HepG2 (cell line): ENCODE results near the gene MGAT5. TPM values are rescaled to one million over a fixed set of nuclear protein-coding genes. Genes with fewer than 3 reads are reported as not detected.
A peak's percentile ranks its signal among the peaks of the same experiment; 100 is the strongest.

Source experiments
- AGO1 ChIP-seq: fragments of 200-400 bp; formaldehyde crosslinking; IDR thresholded peaks from 2 replicates; pipeline ENCODE4 v1.6.1; 2017; ENCODE audit warnings: mild to moderate bottlenecking, low read depth, low read length, moderate library complexity; ENCODE audit not compliant: poor library complexity, severe bottlenecking
- ISL2 ChIP-seq: sonication (generic); formaldehyde crosslinking; IDR thresholded peaks from 2 replicates; pipeline ENCODE4 v1.5.0; 2020; ENCODE audit warnings: missing genetic modification reagents
- NONO ChIP-seq, 2 experiments: fragments of 450-650 bp in 1 of 2; sonication (generic) in 1 of 2; formaldehyde crosslinking in 1 of 2; IDR thresholded peaks in 1 of 2; conservative IDR thresholded peaks in 1 of 2; 2 replicates each; pipeline versions ENCODE4 v1.6.1 to v1.8.0; 2017 to 2022; ENCODE audit warnings: mild to moderate bottlenecking in 1 of 2, missing genetic modification reagents in 1 of 2, moderate library complexity in 1 of 2
- RARA ChIP-seq: IDR thresholded peaks from 2 replicates; pipeline ENCODE4 v1.6.1; 2016; ENCODE audit warnings: missing genetic modification reagents, missing compliant biosample characterization
- RBM22 ChIP-seq: fragments of 200-400 bp; formaldehyde crosslinking; optimal IDR thresholded peaks from 2 replicates; pipeline ENCODE3; 2017; ENCODE audit warnings: mild to moderate bottlenecking, low read length, moderate library complexity
- RNF2 ChIP-seq: fragments of 450-650 bp; conservative IDR thresholded peaks from 2 replicates; pipeline ENCODE4 v1.6.1; 2016; ENCODE audit warnings: low read depth
- SMAD9 ChIP-seq: sonication (generic); formaldehyde crosslinking; IDR thresholded peaks from 2 replicates; pipeline ENCODE4 v1.5.1; 2020; ENCODE audit warnings: mild to moderate bottlenecking, missing genetic modification reagents
- TMF1 ChIP-seq: sonication (generic); formaldehyde crosslinking; IDR thresholded peaks from 2 replicates; pipeline ENCODE4 v1.8.1; 2022; ENCODE audit warnings: low read depth, missing genetic modification reagents
- ZFAT ChIP-seq: sonication (generic); formaldehyde crosslinking; conservative IDR thresholded peaks from 2 replicates; pipeline ENCODE4 v1.8.1; 2023; ENCODE audit warnings: missing genetic modification reagents, inconsistent platforms
- ZNF563 ChIP-seq: sonication (generic); formaldehyde crosslinking; IDR thresholded peaks from 2 replicates; pipeline ENCODE4 v1.8.0; 2022; ENCODE audit warnings: mild to moderate bottlenecking, moderate library complexity, missing genetic modification reagents
- ZNF615 ChIP-seq: sonication (generic); formaldehyde crosslinking; IDR thresholded peaks from 2 replicates; pipeline ENCODE4 v1.5.0; 2020; ENCODE audit warnings: mild to moderate bottlenecking, missing genetic modification reagents, borderline replicate concordance
- ZNF766 ChIP-seq: sonication (generic); formaldehyde crosslinking; IDR thresholded peaks from 2 replicates; pipeline ENCODE4 v1.5.0; 2020; ENCODE audit warnings: missing genetic modification reagents, borderline replicate concordance
- polyA plus RNA-seq, 8 experiments: library from polyadenylated mRNA; depleted of rRNA in 3 of 8; stranded (reverse) in 7 of 8; unstranded in 1 of 8; fragments of >200 nt; fragmentation: Illumina TruSeq in 4 of 8; extraction: Trizol in 4 of 8; gene quantifications; 2 replicates each; pipeline versions ENCODE4 v1.2.1 to v1.2.3, GENCODE V29; 2011 to 2016; ENCODE audit warnings: low read depth in 4 of 8, missing spikeins in 1 of 8, mixed read lengths in 1 of 8; ENCODE audit not compliant: insufficient read depth in 1 of 8
- total RNA-seq, 5 experiments: library from RNA; depleted of rRNA; stranded (reverse); fragments of >200 nt; fragmentation: Illumina TruSeq; extraction: Trizol; gene quantifications; 2 replicates each; pipeline ENCODE4 v1.2.3, GENCODE V29; 2016; ENCODE audit warnings: low read depth in 1 of 5
- TF ChIP-seq, protein P1 (sequence below), 2 experiments: sonication (generic) in 1 of 2; formaldehyde crosslinking in 1 of 2; IDR thresholded peaks; 2 replicates each; pipeline versions ENCODE4 v1.5.1 to v1.6.1; 2011 to 2020; ENCODE audit warnings: borderline replicate concordance in 1 of 2, low read depth in 1 of 2, low read length in 1 of 2, mild to moderate bottlenecking in 1 of 2, missing genetic modification reagents in 1 of 2, moderate library complexity in 1 of 2
- TF ChIP-seq, protein P2 (sequence below): sonication (generic); formaldehyde crosslinking; IDR thresholded peaks from 2 replicates; pipeline ENCODE4 v1.5.1; 2020; ENCODE audit warnings: mild to moderate bottlenecking, missing genetic modification reagents, borderline replicate concordance
- TF ChIP-seq, protein P3 (sequence below): sonication (generic); formaldehyde crosslinking; IDR thresholded peaks from 2 replicates; pipeline ENCODE4 v1.5.0; 2020; ENCODE audit warnings: mild to moderate bottlenecking, missing genetic modification reagents
- TF ChIP-seq, protein P4 (sequence below): IDR thresholded peaks from 2 replicates; pipeline ENCODE4 v1.6.1; 2016; ENCODE audit warnings: missing compliant biosample characterization, missing genetic modification reagents, borderline replicate concordance

MGAT5 gene
- total and polyA plus RNA-seq, 2 of the 13 experiments (the other 11 are each of a cell fraction or from before 2014, with no cell fraction given) = 33.1 to 60.2 TPM

DNA sequence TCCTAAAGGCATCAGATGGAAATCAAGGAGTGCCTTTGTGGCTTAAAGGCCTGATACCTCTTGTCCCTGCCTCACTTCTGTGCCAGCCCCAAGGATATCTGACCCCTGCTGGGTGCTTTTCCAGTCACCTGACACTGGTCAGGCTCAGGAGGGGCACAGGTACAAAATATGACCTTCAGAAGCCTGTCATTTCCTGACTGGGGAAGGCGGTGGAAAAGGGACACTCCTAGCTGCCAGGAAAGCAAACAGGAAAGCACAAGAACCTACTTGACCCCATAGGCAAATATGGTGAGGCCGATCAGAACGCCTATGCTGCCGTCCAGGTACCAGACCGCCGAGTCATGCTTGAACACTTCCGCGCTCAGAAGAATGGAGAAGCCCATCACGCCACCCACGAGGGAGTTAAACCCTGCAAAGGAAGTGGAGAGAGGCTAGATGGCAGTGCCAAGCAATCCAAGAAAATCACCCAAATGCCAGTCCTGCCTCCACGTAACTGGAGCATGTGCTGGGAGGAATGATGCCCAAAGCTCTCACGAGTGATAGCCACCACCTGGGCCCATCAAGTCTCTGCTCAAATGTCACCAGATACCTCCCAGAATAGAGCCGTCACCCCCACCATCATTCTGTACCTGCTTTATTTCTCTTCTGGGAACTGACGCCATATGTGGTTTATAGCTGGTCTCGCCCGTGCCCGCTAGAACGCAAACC lies 204.0 kb downstream of the MGAT5 start (continued):
- TF ChIP-seq SMAD9 (no peak), AGO1 (no peak), RNF2 (no peak), TMF1 (no peak), ZNF615 (peak; percentile 40; the same call in 1 of the 2 replicates), ZNF563 (no peak; the same call in 1 of the 2 replicates), RBM22 (no peak), NONO (IDR thresholded peaks at IDR 0.05) (no peak), NONO (CRISPR knock-in tag; conservative IDR thresholded peaks at IDR 0.05) (peak; percentile 33; the same call in 1 of the 2 replicates), ISL2 (CRISPR knock-in tag) (no peak), RARA (CRISPR knock-in tag) (peak; percentile 88), ZFAT (CRISPR knock-in tag) (no peak), ZNF766 (CRISPR knock-in tag) (no peak)
- TF ChIP-seq, protein P1, sequence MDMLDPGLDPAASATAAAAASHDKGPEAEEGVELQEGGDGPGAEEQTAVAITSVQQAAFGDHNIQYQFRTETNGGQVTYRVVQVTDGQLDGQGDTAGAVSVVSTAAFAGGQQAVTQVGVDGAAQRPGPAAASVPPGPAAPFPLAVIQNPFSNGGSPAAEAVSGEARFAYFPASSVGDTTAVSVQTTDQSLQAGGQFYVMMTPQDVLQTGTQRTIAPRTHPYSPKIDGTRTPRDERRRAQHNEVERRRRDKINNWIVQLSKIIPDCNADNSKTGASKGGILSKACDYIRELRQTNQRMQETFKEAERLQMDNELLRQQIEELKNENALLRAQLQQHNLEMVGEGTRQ (IDR thresholded peaks at IDR 0.05; ENCODE audit: low read depth, low read length) = no peak
- TF ChIP-seq, protein P1 (CRISPR knock-in tag; IDR thresholded peaks at IDR 0.05; ENCODE audit: borderline replicate concordance) = peak; percentile 48; the same call in 1 of the 2 replicates
- TF ChIP-seq, protein P2, sequence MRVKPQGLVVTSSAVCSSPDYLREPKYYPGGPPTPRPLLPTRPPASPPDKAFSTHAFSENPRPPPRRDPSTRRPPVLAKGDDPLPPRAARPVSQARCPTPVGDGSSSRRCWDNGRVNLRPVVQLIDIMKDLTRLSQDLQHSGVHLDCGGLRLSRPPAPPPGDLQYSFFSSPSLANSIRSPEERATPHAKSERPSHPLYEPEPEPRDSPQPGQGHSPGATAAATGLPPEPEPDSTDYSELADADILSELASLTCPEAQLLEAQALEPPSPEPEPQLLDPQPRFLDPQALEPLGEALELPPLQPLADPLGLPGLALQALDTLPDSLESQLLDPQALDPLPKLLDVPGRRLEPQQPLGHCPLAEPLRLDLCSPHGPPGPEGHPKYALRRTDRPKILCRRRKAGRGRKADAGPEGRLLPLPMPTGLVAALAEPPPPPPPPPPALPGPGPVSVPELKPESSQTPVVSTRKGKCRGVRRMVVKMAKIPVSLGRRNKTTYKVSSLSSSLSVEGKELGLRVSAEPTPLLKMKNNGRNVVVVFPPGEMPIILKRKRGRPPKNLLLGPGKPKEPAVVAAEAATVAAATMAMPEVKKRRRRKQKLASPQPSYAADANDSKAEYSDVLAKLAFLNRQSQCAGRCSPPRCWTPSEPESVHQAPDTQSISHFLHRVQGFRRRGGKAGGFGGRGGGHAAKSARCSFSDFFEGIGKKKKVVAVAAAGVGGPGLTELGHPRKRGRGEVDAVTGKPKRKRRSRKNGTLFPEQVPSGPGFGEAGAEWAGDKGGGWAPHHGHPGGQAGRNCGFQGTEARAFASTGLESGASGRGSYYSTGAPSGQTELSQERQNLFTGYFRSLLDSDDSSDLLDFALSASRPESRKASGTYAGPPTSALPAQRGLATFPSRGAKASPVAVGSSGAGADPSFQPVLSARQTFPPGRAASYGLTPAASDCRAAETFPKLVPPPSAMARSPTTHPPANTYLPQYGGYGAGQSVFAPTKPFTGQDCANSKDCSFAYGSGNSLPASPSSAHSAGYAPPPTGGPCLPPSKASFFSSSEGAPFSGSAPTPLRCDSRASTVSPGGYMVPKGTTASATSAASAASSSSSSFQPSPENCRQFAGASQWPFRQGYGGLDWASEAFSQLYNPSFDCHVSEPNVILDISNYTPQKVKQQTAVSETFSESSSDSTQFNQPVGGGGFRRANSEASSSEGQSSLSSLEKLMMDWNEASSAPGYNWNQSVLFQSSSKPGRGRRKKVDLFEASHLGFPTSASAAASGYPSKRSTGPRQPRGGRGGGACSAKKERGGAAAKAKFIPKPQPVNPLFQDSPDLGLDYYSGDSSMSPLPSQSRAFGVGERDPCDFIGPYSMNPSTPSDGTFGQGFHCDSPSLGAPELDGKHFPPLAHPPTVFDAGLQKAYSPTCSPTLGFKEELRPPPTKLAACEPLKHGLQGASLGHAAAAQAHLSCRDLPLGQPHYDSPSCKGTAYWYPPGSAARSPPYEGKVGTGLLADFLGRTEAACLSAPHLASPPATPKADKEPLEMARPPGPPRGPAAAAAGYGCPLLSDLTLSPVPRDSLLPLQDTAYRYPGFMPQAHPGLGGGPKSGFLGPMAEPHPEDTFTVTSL (CRISPR knock-in tag) = peak; percentile 73; the same call in 1 of the 2 replicates
- TF ChIP-seq, protein P3, sequence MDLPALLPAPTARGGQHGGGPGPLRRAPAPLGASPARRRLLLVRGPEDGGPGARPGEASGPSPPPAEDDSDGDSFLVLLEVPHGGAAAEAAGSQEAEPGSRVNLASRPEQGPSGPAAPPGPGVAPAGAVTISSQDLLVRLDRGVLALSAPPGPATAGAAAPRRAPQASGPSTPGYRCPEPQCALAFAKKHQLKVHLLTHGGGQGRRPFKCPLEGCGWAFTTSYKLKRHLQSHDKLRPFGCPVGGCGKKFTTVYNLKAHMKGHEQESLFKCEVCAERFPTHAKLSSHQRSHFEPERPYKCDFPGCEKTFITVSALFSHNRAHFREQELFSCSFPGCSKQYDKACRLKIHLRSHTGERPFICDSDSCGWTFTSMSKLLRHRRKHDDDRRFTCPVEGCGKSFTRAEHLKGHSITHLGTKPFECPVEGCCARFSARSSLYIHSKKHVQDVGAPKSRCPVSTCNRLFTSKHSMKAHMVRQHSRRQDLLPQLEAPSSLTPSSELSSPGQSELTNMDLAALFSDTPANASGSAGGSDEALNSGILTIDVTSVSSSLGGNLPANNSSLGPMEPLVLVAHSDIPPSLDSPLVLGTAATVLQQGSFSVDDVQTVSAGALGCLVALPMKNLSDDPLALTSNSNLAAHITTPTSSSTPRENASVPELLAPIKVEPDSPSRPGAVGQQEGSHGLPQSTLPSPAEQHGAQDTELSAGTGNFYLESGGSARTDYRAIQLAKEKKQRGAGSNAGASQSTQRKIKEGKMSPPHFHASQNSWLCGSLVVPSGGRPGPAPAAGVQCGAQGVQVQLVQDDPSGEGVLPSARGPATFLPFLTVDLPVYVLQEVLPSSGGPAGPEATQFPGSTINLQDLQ (CRISPR knock-in tag) = no peak
- TF ChIP-seq, protein P4, sequence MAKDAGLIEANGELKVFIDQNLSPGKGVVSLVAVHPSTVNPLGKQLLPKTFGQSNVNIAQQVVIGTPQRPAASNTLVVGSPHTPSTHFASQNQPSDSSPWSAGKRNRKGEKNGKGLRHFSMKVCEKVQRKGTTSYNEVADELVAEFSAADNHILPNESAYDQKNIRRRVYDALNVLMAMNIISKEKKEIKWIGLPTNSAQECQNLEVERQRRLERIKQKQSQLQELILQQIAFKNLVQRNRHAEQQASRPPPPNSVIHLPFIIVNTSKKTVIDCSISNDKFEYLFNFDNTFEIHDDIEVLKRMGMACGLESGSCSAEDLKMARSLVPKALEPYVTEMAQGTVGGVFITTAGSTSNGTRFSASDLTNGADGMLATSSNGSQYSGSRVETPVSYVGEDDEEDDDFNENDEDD (CRISPR knock-in tag) = no peak
